Subcutaneous abdominal adipose tissue (tissue), 5 donors: ENCODE data around the gene GAR1.
"Not testable (repeated sequence)": the region's sequence is repeated elsewhere in the genome, so short reads cannot be mapped to it uniquely, and the experiment has no call there.

Source experiments
- H3K27ac ChIP-seq: one replicate; pipeline ENCODE4 v1.7.0; 2013; ENCODE audit warnings: low read depth, mild to moderate bottlenecking, inconsistent platforms, low read length, moderate library complexity
- H3K27me3 ChIP-seq, 5 donors: one replicate each; pipeline ENCODE4 v1.7.0; 2013; ENCODE audit warnings: low read length in 5 of 5, inconsistent platforms in 1 of 5; ENCODE audit not compliant: control insufficient read depth in 5 of 5, insufficient read depth in 4 of 5
- H3K36me3 ChIP-seq, 5 donors: one replicate each; pipeline ENCODE4 v1.7.0; 2013; ENCODE audit warnings: low read length in 5 of 5; ENCODE audit not compliant: control insufficient read depth in 5 of 5, insufficient read depth in 5 of 5
- H3K4me1 ChIP-seq, 5 donors: one replicate each; pipeline ENCODE4 v1.7.0; 2013; ENCODE audit warnings: low read length in 5 of 5, mild to moderate bottlenecking in 3 of 5, moderate library complexity in 1 of 5; ENCODE audit not compliant: control insufficient read depth in 5 of 5, insufficient read depth in 5 of 5
- H3K4me3 ChIP-seq, 5 donors: one replicate each; pipeline ENCODE4 v1.7.0; 2013; ENCODE audit warnings: low read length in 5 of 5, low read depth in 1 of 5
- H3K9ac ChIP-seq, 5 donors: one replicate each; pipeline ENCODE4 v1.7.0; 2013; ENCODE audit warnings: low read length in 5 of 5, mild to moderate bottlenecking in 4 of 5, moderate library complexity in 3 of 5
- H3K9me3 ChIP-seq, 5 donors: one replicate each; pipeline ENCODE4 v1.7.0; 2013; ENCODE audit warnings: low read length in 5 of 5; ENCODE audit not compliant: control insufficient read depth in 5 of 5
- donor health status: healthy.
- donor health status: healthy.
- donor health status: healthy.
- donor health status: healthy.
- donor health status: healthy.

GAR1 gene

GRCh38 chr4:109833756-109834155, 18.2 kb downstream of the GAR1 start:
- Histone ChIP-seq H3K36me3 (no peaks in the 10 kb centered on the region), H3K9ac (no peak overlapping the region), H3K27me3 (no peaks in the 10 kb centered on the region), H3K4me1 (no peaks in the 10 kb centered on the region), H3K9me3 (no peaks in the 10 kb centered on the region), H3K4me3 (no peak overlapping the region), H3K27ac (no peak overlapping the region)

GRCh38 chr4:109836985-109837384, 21.4 kb downstream of the GAR1 start:
- Histone ChIP-seq H3K27me3 (no peaks in the 10 kb centered on the region), H3K9me3 (no peaks in the 10 kb centered on the region), H3K27ac (no peak overlapping the region), H3K4me3 (no peak overlapping the region), H3K4me1 (no peaks in the 10 kb centered on the region), H3K9ac (no peak overlapping the region), H3K36me3 (no peaks in the 10 kb centered on the region)

DNA sequence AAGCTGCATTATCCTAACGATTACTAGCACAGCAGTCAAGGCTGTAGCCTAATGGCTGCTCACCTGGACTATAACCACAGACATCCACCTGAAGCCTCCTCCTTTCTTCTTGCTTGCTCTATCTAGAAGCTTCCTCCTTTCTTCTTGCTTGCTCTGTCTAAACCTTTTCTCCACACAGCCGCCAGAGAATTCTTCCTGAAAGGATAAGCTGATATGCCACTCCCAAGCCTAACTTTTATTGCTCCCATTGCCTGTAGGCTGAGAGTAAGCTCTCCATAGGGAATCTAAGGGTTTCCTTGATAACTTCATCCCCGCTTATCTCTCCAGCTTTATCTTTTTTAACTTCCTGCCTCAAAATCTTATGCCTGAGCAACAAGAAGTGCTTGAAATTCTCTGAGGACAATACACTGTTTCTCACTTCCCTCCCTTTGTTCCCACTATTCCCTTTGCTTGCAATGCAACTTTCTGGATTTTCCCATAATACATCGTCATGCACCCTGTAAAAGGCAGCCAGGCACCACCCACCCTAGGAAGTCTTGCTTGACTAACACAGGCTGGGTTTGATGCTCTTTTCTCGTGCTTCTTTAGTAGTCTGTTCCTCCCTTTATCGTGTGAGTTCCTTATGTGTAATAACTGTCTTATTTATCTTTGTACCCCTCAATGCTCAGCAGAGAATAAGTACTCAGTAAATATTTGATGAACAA, 31.0 kb downstream of the GAR1 start:
- H3K27ac ChIP-seq = no peak overlapping the region
- no peak overlapping the region for H3K9ac ChIP-seq
- H3K9me3 ChIP-seq = no peaks in the 10 kb centered on the region
- H3K4me1 ChIP-seq = no peaks in the 10 kb centered on the region
- H3K4me3 ChIP-seq = no peak overlapping the region
- no peaks in the 10 kb centered on the region for H3K27me3 ChIP-seq
- H3K36me3 ChIP-seq = no peaks in the 10 kb centered on the region

GRCh38 chr4:109847896-109848442, 32.4 kb downstream of the GAR1 start, which contains the start of gene LRIT3:
LRIT3 (plus strand) TSS chr4:109848107; CDS start chr4:109848202, 95 bp downstream.
- Histone ChIP-seq H3K36me3 (no peaks in the 10 kb centered on the region), H3K27ac (no peak within 1 kb of the TSS), H3K9me3 (no peaks in the 10 kb centered on the region), H3K4me1 (no peaks in the 10 kb centered on the region), H3K27me3 (no peaks in the 10 kb centered on the region), H3K9ac (no peak within 1 kb of the TSS), H3K4me3 (no peak within 1 kb of the TSS)

- H3K36me3 ChIP-seq = no peaks in the 10 kb centered on the region
- no peaks in the 10 kb centered on the region for H3K9me3 ChIP-seq
- H3K4me1 ChIP-seq = no peaks in the 10 kb centered on the region
- H3K27me3 ChIP-seq = no peaks in the 10 kb centered on the region
- no peak overlapping the region for H3K9ac ChIP-seq
- no peak overlapping the region for H3K27ac ChIP-seq
- H3K4me3 ChIP-seq = no peak overlapping the region
Observed at GRCh38 chr4:109848501-109848900, 32.9 kb downstream of the GAR1 start.

- no peak overlapping the region for H3K27ac ChIP-seq
- H3K9me3 ChIP-seq = no peaks in the 10 kb centered on the region
- H3K36me3 ChIP-seq = no peaks in the 10 kb centered on the region
- no peak overlapping the region for H3K4me3 ChIP-seq
- H3K4me1 ChIP-seq = no peaks in the 10 kb centered on the region
- H3K9ac ChIP-seq = no peak overlapping the region
- H3K27me3 ChIP-seq = no peaks in the 10 kb centered on the region
Observed at GRCh38 chr4:109850601-109851000, 35.0 kb downstream of the GAR1 start.

DNA sequence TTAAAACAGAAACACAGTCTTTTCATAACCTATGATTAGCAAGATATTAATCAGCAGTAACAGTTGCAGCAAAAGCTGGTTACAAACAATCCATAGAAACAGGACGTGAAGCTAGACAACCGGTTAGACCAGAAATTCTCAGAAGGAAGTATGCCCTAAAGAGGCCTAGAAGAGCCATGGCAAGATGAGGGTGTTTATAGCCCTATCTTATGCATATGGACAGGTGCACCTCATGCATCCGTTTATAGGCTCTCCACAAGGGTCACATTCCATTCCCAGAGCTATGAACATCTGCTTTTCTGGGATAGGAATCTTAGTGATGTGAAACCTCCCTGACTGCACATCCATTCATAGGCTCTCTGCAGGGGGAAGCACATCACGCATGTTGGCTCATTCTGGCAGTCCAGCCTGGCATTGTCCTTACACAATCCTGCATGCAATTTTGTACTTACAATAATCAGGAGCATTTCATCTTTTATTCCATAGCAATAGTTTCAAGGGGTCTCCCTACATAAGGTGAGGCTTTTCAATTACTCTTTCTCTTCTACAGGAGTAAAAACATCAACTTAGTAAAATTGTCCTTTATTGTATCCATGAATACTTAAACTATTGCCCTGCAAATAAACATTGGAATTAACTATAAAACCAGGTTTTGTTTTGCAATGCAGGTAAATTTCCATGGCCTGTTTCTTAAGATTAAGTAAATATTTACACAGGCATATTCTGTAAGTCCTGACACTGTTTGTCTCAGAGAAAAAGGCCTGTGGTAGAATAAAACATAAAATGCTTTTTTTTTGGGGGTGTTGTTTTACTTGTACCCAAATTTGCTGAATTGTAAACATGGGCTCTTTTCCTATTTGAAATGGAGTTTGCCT, 44.1 kb downstream of the GAR1 start:
- H3K9me3 ChIP-seq = peaks cover 0 to 11% (median 4%) of the 10 kb centered on the region in 5 donors
- not testable (repeated sequence) for H3K4me3 ChIP-seq, H3K4me1 ChIP-seq, H3K9ac ChIP-seq, H3K27ac ChIP-seq, H3K36me3 ChIP-seq, H3K27me3 ChIP-seq

DNA sequence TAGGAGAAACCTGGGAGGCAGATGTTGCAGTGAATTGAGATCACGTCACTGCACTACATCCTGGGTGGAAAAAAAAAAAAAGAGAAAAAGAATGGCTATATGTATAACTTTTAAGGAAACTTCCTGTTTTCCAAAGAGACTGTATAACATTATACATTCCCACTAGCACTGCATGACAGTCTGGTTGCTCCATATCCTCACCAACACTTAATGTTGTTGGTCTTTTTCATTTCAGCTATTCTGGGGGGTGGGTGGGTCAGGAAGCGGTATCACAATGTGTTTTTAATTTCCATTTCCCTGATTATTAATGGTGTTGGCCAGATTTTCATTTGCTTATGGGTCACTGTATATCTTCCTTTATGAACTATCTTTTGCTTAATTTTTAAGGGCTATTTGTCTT, 45.7 kb downstream of the GAR1 start:
- no peak overlapping the region for H3K9ac ChIP-seq

DNA sequence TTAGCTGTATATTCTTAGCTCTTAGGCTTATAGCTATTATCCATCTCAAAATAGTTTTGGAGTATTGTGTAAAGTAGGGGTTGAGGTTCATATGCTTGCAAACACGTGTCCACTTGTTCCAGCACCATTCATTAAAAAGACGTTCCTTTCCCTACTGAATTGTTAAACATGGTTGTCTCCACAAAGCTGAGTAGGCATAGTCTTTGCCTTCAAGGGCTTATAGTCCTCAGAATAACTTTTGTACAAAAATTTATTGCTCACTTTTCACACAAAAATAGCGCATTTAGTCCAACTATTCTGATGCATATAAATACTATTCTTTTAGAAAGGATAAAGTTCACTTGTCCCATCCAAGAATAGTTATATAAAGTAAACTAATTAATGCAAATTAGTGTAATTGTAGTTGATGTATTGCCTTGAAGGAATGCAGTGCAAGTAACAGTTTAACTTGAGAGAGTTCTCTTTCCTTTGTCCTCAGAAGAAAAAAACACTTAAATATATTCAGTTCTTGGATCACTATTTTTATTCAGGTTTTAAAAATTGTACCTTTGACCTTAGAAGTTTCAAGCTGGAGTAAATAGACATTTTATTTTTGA, 46.5 kb downstream of the GAR1 start:
- H3K27ac ChIP-seq = no peak overlapping the region
- no peaks in the 10 kb centered on the region for H3K4me1 ChIP-seq
- no peaks in the 10 kb centered on the region for H3K36me3 ChIP-seq
- H3K9ac ChIP-seq = no peak overlapping the region
- H3K27me3 ChIP-seq = no peaks in the 10 kb centered on the region
- peaks cover 0 to 11% (median 4%) of the 10 kb centered on the region in 5 donors for H3K9me3 ChIP-seq
- H3K4me3 ChIP-seq = no peak overlapping the region

More for the DNA sequence above, 45.7 kb downstream of the GAR1 start:
- no peaks in the 10 kb centered on the region for H3K36me3 ChIP-seq
- H3K9me3 ChIP-seq = peaks cover 0 to 11% (median 4%) of the 10 kb centered on the region in 5 donors
- no peak overlapping the region for H3K27ac ChIP-seq
- no peaks in the 10 kb centered on the region for H3K4me1 ChIP-seq
- H3K27me3 ChIP-seq = no peaks in the 10 kb centered on the region
- no peak overlapping the region for H3K4me3 ChIP-seq

- H3K4me3 ChIP-seq = no peak overlapping the region
- H3K9ac ChIP-seq = no peak overlapping the region
- H3K27me3 ChIP-seq = no peaks in the 10 kb centered on the region
- H3K9me3 ChIP-seq = peaks cover 0 to 11% (median 4%) of the 10 kb centered on the region in 5 donors
- no peaks in the 10 kb centered on the region for H3K4me1 ChIP-seq
- no peaks in the 10 kb centered on the region for H3K36me3 ChIP-seq
- H3K27ac ChIP-seq = no peak overlapping the region
Observed at GRCh38 chr4:109864134-109864533, 48.6 kb downstream of the GAR1 start.
